H9 (cell line): ENCODE results near the gene LYPD1. TPM values are rescaled to one million over a fixed set of nuclear protein-coding genes. Genes with fewer than 3 reads are reported as not detected.
A peak's percentile ranks its signal among the peaks of the same experiment; 100 is the strongest.

Experiments used
- DNase-seq: peaks from one replicate; pipeline ENCODE4 v3.0.0-alpha.2; 2017
- H2AFZ ChIP-seq: one replicate; pipeline ENCODE4 v1.6.1; 2013; ENCODE audit warnings: mild to moderate bottlenecking, low read length, control low read depth, moderate library complexity
- H2AK5ac ChIP-seq: 2 replicates; pipeline ENCODE4 v1.6.1; 2013; ENCODE audit warnings: low read length, control low read depth, mixed read lengths; ENCODE audit not compliant: insufficient read length
- H2BK120ac ChIP-seq: one replicate; pipeline ENCODE4 v1.6.1; 2013; ENCODE audit warnings: low read depth, mild to moderate bottlenecking, low read length, control low read depth, inconsistent platforms; ENCODE audit not compliant: poor library complexity, severe bottlenecking
- H2BK12ac ChIP-seq: 2 replicates; pipeline ENCODE4 v1.6.1; 2013; ENCODE audit warnings: low read length, control low read depth, mixed read lengths, low read depth; ENCODE audit not compliant: insufficient read length
- H2BK15ac ChIP-seq: 2 replicates; pipeline ENCODE4 v1.6.1; 2013; ENCODE audit warnings: low read depth, low read length, control low read depth
- H2BK20ac ChIP-seq: one replicate; pipeline ENCODE4 v1.6.1; 2013; ENCODE audit warnings: low read depth, mild to moderate bottlenecking, low read length, control low read depth, inconsistent platforms; ENCODE audit not compliant: poor library complexity, severe bottlenecking
- H2BK5ac ChIP-seq: 2 replicates; pipeline ENCODE4 v1.6.1; 2013; ENCODE audit warnings: low read length, control low read depth, mixed read lengths; ENCODE audit not compliant: insufficient read length
- H3K14ac ChIP-seq: 2 replicates; pipeline ENCODE4 v1.6.1; 2013; ENCODE audit warnings: low read length, control low read depth; ENCODE audit not compliant: insufficient read depth
- H3K18ac ChIP-seq: 2 replicates; pipeline ENCODE4 v1.6.1; 2013; ENCODE audit warnings: low read depth, mild to moderate bottlenecking, mixed read lengths, low read length, control low read depth; ENCODE audit not compliant: insufficient read length
- H3K23ac ChIP-seq: 2 replicates; pipeline ENCODE4 v1.6.1; 2013; ENCODE audit warnings: low read length, control low read depth, mixed read lengths, low read depth; ENCODE audit not compliant: insufficient read length
- H3K23me2 ChIP-seq: 2 replicates; pipeline ENCODE4 v1.6.1; 2013; ENCODE audit warnings: low read depth, mild to moderate bottlenecking, mixed read lengths, low read length, control low read depth; ENCODE audit not compliant: insufficient read length, poor library complexity, severe bottlenecking
- H3K27ac ChIP-seq: 2 replicates; pipeline ENCODE4 v1.5.1; 2013; ENCODE audit warnings: low read length, control low read depth, mixed read lengths, low read depth; ENCODE audit not compliant: insufficient read length
- H3K27me3 ChIP-seq: 2 replicates; pipeline ENCODE4 v1.6.1; 2013; ENCODE audit warnings: low read length, control low read depth, inconsistent platforms; ENCODE audit not compliant: insufficient read depth
- H3K4ac ChIP-seq: 2 replicates; pipeline ENCODE4 v1.6.1; 2013; ENCODE audit warnings: low read depth, mild to moderate bottlenecking, control low read depth, inconsistent platforms, low read length, moderate library complexity
- H3K4me1 ChIP-seq: 2 replicates; pipeline ENCODE4 v1.6.1; 2013; ENCODE audit warnings: low read length, control low read depth, inconsistent platforms; ENCODE audit not compliant: insufficient read depth
- H3K4me2 ChIP-seq: 2 replicates; pipeline ENCODE4 v1.6.1; 2013; ENCODE audit warnings: low read length, control low read depth, mixed read lengths; ENCODE audit not compliant: insufficient read length, insufficient read depth
- H3K56ac ChIP-seq: 2 replicates; pipeline ENCODE4 v1.6.1; 2013; ENCODE audit warnings: low read depth, mild to moderate bottlenecking, mixed read lengths, low read length, control low read depth; ENCODE audit not compliant: insufficient read length
- H3K79me1 ChIP-seq: 2 replicates; pipeline ENCODE4 v1.6.1; 2013; ENCODE audit warnings: low read depth, mild to moderate bottlenecking, moderate library complexity, low read length, control low read depth, inconsistent platforms; ENCODE audit not compliant: insufficient read depth, poor library complexity, severe bottlenecking
- H3K79me2 ChIP-seq: 2 replicates; pipeline ENCODE4 v1.6.1; 2013; ENCODE audit warnings: low read length, control low read depth, inconsistent platforms; ENCODE audit not compliant: insufficient read depth
- H3K9ac ChIP-seq: 2 replicates; pipeline ENCODE4 v1.6.1; 2013; ENCODE audit warnings: low read length, control low read depth, mixed read lengths; ENCODE audit not compliant: insufficient read length; ENCODE audit errors: extremely low read depth
- H3K9me3 ChIP-seq: one replicate; pipeline ENCODE4 v1.6.1; 2013; ENCODE audit warnings: low read depth, low read length, inconsistent platforms; ENCODE audit not compliant: control insufficient read depth
- H3T11ph ChIP-seq: one replicate; pipeline ENCODE4 v1.6.1; 2013; ENCODE audit warnings: mild to moderate bottlenecking, low read length, control low read depth, inconsistent platforms
- H4K20me1 ChIP-seq: one replicate; pipeline ENCODE4 v1.6.1; 2013; ENCODE audit not compliant: control insufficient read depth, insufficient read length, insufficient read depth
- H4K5ac ChIP-seq: 2 replicates; pipeline ENCODE4 v1.6.1; 2013; ENCODE audit warnings: low read depth, mild to moderate bottlenecking, mixed read lengths, low read length, control low read depth; ENCODE audit not compliant: insufficient read length
- H4K8ac ChIP-seq: replicated peaks from 2 replicates; pipeline ENCODE4 v1.6.1; 2013; ENCODE audit warnings: low read length, control low read depth, mixed read lengths, low read depth; ENCODE audit not compliant: insufficient read length
- H4K91ac ChIP-seq: 2 replicates; pipeline ENCODE4 v1.6.1; 2013; ENCODE audit warnings: low read depth, mild to moderate bottlenecking, moderate library complexity, mixed read lengths, low read length, control low read depth; ENCODE audit not compliant: insufficient read length
- H3K27ac Mint-ChIP-seq, 3 experiments: 2 replicates in 2 of 3; 3 replicates in 1 of 3; pipeline ENCODE4 v1.8.0; 2020 to 2021; ENCODE audit warnings: mixed read lengths in 3 of 3, mild to moderate bottlenecking in 1 of 3, moderate library complexity in 1 of 3
- H3K27me3 Mint-ChIP-seq: 2 replicates; pipeline ENCODE4 v1.8.0; 2021; ENCODE audit warnings: low read depth, mild to moderate bottlenecking, moderate library complexity, mixed read lengths
- H3K36me3 Mint-ChIP-seq, 3 experiments: 2 replicates in 2 of 3; 3 replicates in 1 of 3; pipeline ENCODE4 v1.8.0; 2020 to 2021; ENCODE audit warnings: low read depth in 3 of 3, mixed read lengths in 3 of 3; ENCODE audit not compliant: insufficient read depth in 1 of 3
- H3K4me1 Mint-ChIP-seq, 2 experiments: 2 replicates each; pipeline ENCODE4 v1.8.0; 2020; ENCODE audit warnings: mixed read lengths in 2 of 2
- H3K4me3 Mint-ChIP-seq, 2 experiments: 2 replicates in 1 of 2; 3 replicates in 1 of 2; pipeline ENCODE4 v1.8.0; 2020 to 2021; ENCODE audit warnings: mild to moderate bottlenecking in 2 of 2, mixed read lengths in 2 of 2, moderate library complexity in 1 of 2
- H3K9me3 Mint-ChIP-seq, 2 experiments: 2 replicates in 1 of 2; 3 replicates in 1 of 2; pipeline ENCODE4 v1.8.0; 2020; ENCODE audit warnings: mild to moderate bottlenecking in 2 of 2, mixed read lengths in 2 of 2, moderate library complexity in 1 of 2
- CTCF ChIP-seq: fragments of 200-600 bp; sonication (generic); conservative IDR thresholded peaks from 3 replicates; pipeline ENCODE4 v1.8.0; 2021; ENCODE audit warnings: antibody characterized with exemption, mild to moderate bottlenecking
- WGBS: extraction: QIAGEN DNeasy Blood & Tissue Kit; methylation state at CpG from one replicate; pipeline ENCODE4 v1.1.7; 2013; ENCODE audit warnings: missing lambda C conversion rate, low lambda C conversion rate, mixed read lengths; ENCODE audit not compliant: insufficient read length; ENCODE audit errors: extremely low coverage; 5-methylcytosine and 5-hydroxymethylcytosine counted together
- total RNA-seq: library from RNA; stranded (reverse); gene quantifications from 2 replicates; pipeline ENCODE4 v1.2.1, GENCODE V29; 2021

LYPD1 gene
- total RNA-seq, 1 experiment from 2014 or later: 10.6 TPM

DNA sequence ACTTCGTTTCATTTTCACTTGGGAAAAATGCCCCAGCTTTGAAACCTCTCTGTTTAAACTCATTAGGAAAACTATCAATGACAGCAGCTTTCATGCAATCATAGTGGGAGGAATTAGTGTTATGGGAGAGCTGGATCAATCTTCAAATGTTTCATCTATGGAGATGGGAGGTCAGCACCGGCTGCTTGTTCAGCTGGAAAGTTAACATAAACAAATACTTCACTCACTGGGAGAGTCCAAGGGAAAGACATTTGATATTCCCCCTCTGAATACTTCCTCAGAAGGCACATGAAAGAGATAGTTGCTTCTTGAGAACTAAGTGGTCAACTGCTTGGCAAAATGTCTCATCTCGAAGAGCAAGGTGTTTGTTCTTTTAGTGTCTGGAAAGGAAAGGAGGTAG is 7.3 kb downstream of the LYPD1 start:
- H2BK5ac ChIP-seq: no peak overlapping the region
- peaks cover 2% of the 10 kb centered on the region; the same call in 1 of the 2 replicates for H3K27me3 ChIP-seq
- no peak overlapping the region for H3K9ac ChIP-seq
- H3K56ac ChIP-seq: no peak overlapping the region
- no peaks in the 10 kb centered on the region for H4K20me1 ChIP-seq
- no peak overlapping the region for H3K27ac ChIP-seq
- H4K5ac ChIP-seq: no peak overlapping the region
- no peak overlapping the region for H3K4me3 Mint-ChIP-seq
- no peak overlapping the region for H3K4ac ChIP-seq
- no peak for DNase-seq
- H3K9me3 Mint-ChIP-seq: no peaks in the 10 kb centered on the region; a peak in 1 of 5 replicates
- H2BK15ac ChIP-seq: no peak overlapping the region
- no peak overlapping the region for H4K91ac ChIP-seq
- WGBS: no CpG with 5 or more reads among the region's 3 CpGs
- H3K14ac ChIP-seq: no peak overlapping the region
- no peak overlapping the region for H3K23ac ChIP-seq
- H3K4me1 ChIP-seq: no peaks in the 10 kb centered on the region
- H3K4me1 Mint-ChIP-seq: no peaks in the 10 kb centered on the region; a peak in 1 of 4 replicates
- no peak overlapping the region for H3T11ph ChIP-seq
- H4K8ac ChIP-seq: no peak overlapping the region
- TF ChIP-seq CTCF: no peak
- H3K36me3 Mint-ChIP-seq: no peaks in the 10 kb centered on the region; a peak in 1 of 7 replicates
- no peak overlapping the region for H2BK120ac ChIP-seq
- peak overlapping the region in 1 of 3 experiments; percentile 24; a peak in 1 of 7 replicates for H3K27ac Mint-ChIP-seq
- no peak overlapping the region for H3K18ac ChIP-seq
- peaks cover 24% of the 10 kb centered on the region for H3K27me3 Mint-ChIP-seq
- H2AFZ ChIP-seq: no peak overlapping the region
- no peaks in the 10 kb centered on the region for H3K23me2 ChIP-seq
- no peak overlapping the region for H2BK20ac ChIP-seq
- no peaks in the 10 kb centered on the region for H3K79me1 ChIP-seq
- H3K9me3 ChIP-seq: no peaks in the 10 kb centered on the region
- no peak overlapping the region for H2AK5ac ChIP-seq
- H3K79me2 ChIP-seq: no peaks in the 10 kb centered on the region
- H3K4me2 ChIP-seq: no peak overlapping the region
- H2BK12ac ChIP-seq: no peak overlapping the region
